SK-N-SH (cell line): ENCODE measurements around the gene DCP1B. TPM values are rescaled to one million over a fixed set of nuclear protein-coding genes. Genes with fewer than 3 reads are reported as not detected.
A peak's percentile ranks its signal among the peaks of the same experiment; 100 is the strongest.

Experiments used
- CTCF ChIA-PET: fragments of 300-600, 350-600 bp; formaldehyde crosslinking; extraction: SDS; loops from one replicate; lab custom pipeline; 2021; lab: Yijun Ruan, JAX
- POLR2A ChIA-PET: fragments of 350-600 bp; sonication (Branson Sonifier 250); formaldehyde crosslinking; extraction: SDS; loops from one replicate; lab custom pipeline; 2020; ENCODE audit warnings: antibody characterized with exemption, inconsistent platforms; lab: Yijun Ruan, JAX
- DNase-seq: peaks from one replicate; pipeline ENCODE4 v3.0.0; 2012
- H2AFZ ChIP-seq: fragments of 200-600 bp; sonication (generic); 2 replicates; pipeline ENCODE4 v1.8.1; 2016; ENCODE audit warnings: antibody characterized with exemption, mild to moderate bottlenecking, low read depth
- H3F3A ChIP-seq: fragments of 200-600 bp; sonication (generic); replicated peaks from 2 replicates; pipeline ENCODE3; 2016; ENCODE audit warnings: antibody characterized with exemption, mild to moderate bottlenecking; ENCODE audit not compliant: insufficient read depth
- H3K27ac ChIP-seq, 2 experiments: fragments of 200-500 bp in 1 of 2; fragments of 200-600 bp in 1 of 2; sonication (Bioruptor generic) in 1 of 2; sonication (generic), shearing (Covaris generic) in 1 of 2; 2 replicates each; pipeline versions ENCODE4 v1.5.1 to v1.6.1; 2014 to 2016; ENCODE audit warnings: low read depth in 2 of 2, inconsistent platforms in 1 of 2, low read length in 1 of 2, mild to moderate bottlenecking in 1 of 2, mixed read lengths in 1 of 2
- H3K27me3 ChIP-seq: fragments of 200-600 bp; sonication (generic), shearing (Covaris generic); 2 replicates; pipeline ENCODE4 v1.6.1; 2016; ENCODE audit warnings: mixed run types; ENCODE audit not compliant: insufficient read depth
- H3K36me3 ChIP-seq, 2 experiments: fragments of 200-500 bp in 1 of 2; fragments of 200-600 bp in 1 of 2; sonication (Bioruptor generic) in 1 of 2; sonication (generic) in 1 of 2; replicated peaks in 1 of 2; 2 replicates each; pipeline versions ENCODE3 to v1.5.1; 2014 to 2016; ENCODE audit warnings: low read length in 1 of 2, mild to moderate bottlenecking in 1 of 2; ENCODE audit not compliant: insufficient read depth in 2 of 2, control insufficient read depth in 1 of 2
- H3K4me1 ChIP-seq, 2 experiments: fragments of 200-500 bp in 1 of 2; fragments of 200-600 bp in 1 of 2; sonication (Bioruptor generic) in 1 of 2; sonication (generic), shearing (Covaris generic) in 1 of 2; 2 replicates each; pipeline versions ENCODE4 v1.5.1 to v1.6.1; 2014 to 2016; ENCODE audit warnings: low read depth in 1 of 2, low read length in 1 of 2, mixed run types in 1 of 2; ENCODE audit not compliant: insufficient read depth in 2 of 2, control insufficient read depth in 1 of 2
- H3K4me2 ChIP-seq: fragments of 200-600 bp; sonication (generic), shearing (Covaris generic); 2 replicates; pipeline ENCODE4 v1.6.1; 2017; ENCODE audit warnings: mixed run types
- H3K4me3 ChIP-seq, 2 experiments: fragments of 200-500 bp in 1 of 2; fragments of 200-600 bp in 1 of 2; sonication (Bioruptor generic) in 1 of 2; sonication (generic), shearing (Covaris generic) in 1 of 2; 2 replicates each; pipeline versions ENCODE4 v1.5.1 to v1.8.1; 2014 to 2016; ENCODE audit warnings: low read depth in 2 of 2, inconsistent platforms in 1 of 2, low read length in 1 of 2, mild to moderate bottlenecking in 1 of 2, mixed read lengths in 1 of 2, moderate library complexity in 1 of 2
- H3K79me2 ChIP-seq: fragments of 200-600 bp; sonication (generic); 2 replicates; pipeline ENCODE4 v1.8.1; 2017; ENCODE audit warnings: mild to moderate bottlenecking; ENCODE audit not compliant: insufficient read depth
- H3K9ac ChIP-seq: fragments of 200-600 bp; sonication (generic); 2 replicates; pipeline ENCODE4 v1.6.1; 2017; ENCODE audit warnings: mixed run types
- H3K9me2 ChIP-seq: fragments of 200-600 bp; sonication (generic); 2 replicates; pipeline ENCODE4 v1.6.1; 2017; ENCODE audit warnings: mixed run types
- H3K9me3 ChIP-seq: fragments of 200-600 bp; sonication (generic); 2 replicates; pipeline ENCODE4 v1.6.1; 2017; ENCODE audit warnings: mixed run types, mild to moderate bottlenecking, moderate library complexity
- H4K20me1 ChIP-seq: fragments of 200-600 bp; sonication (generic); 2 replicates; pipeline ENCODE4 v1.6.1; 2017; ENCODE audit warnings: mild to moderate bottlenecking, mixed run types; ENCODE audit not compliant: insufficient read depth
- CHD2 ChIP-seq: fragments of 150-350 bp; IDR thresholded peaks from 2 replicates; pipeline ENCODE4 v1.6.1; 2018; ENCODE audit warnings: low read length; ENCODE audit not compliant: partially characterized antibody
- CTCF ChIP-seq: fragments of 200-600 bp; sonication (generic); IDR thresholded peaks from 2 replicates; pipeline ENCODE4 v1.6.1; 2017; ENCODE audit warnings: antibody characterized with exemption, mild to moderate bottlenecking, moderate library complexity
- FOSL2 ChIP-seq: IDR thresholded peaks from 2 replicates; pipeline ENCODE4 v1.4.0; 2012; ENCODE audit warnings: low read depth, mild to moderate bottlenecking, moderate library complexity, borderline replicate concordance
- IRF3 ChIP-seq: fragments of 150-350 bp; IDR thresholded peaks from 2 replicates; pipeline ENCODE4 v1.6.1; 2016; ENCODE audit warnings: mild to moderate bottlenecking, low read depth, low read length
- MAX ChIP-seq: IDR thresholded peaks from 2 replicates; pipeline ENCODE4 v1.4.0; 2012; ENCODE audit warnings: low read depth
- MEF2A ChIP-seq: IDR thresholded peaks from 2 replicates; pipeline ENCODE4 v1.4.0; 2012; ENCODE audit warnings: low read depth, borderline replicate concordance
- NFIC ChIP-seq: IDR thresholded peaks from 2 replicates; pipeline ENCODE4 v1.4.0; 2012; ENCODE audit warnings: borderline replicate concordance
- RAD21 ChIP-seq: IDR thresholded peaks from 2 replicates; pipeline ENCODE4 v1.6.1; 2012; ENCODE audit warnings: mild to moderate bottlenecking, low read length
- RCOR1 ChIP-seq: fragments of 150-350 bp; IDR thresholded peaks from 2 replicates; pipeline ENCODE4 v1.6.1; 2017; ENCODE audit warnings: antibody characterized with exemption, low read length
- RFX5 ChIP-seq: IDR thresholded peaks from 2 replicates; pipeline ENCODE4 v1.6.1; 2012; ENCODE audit warnings: mild to moderate bottlenecking, improper control_type of control experiment, low read length
- TAF1 ChIP-seq: IDR thresholded peaks from 2 replicates; pipeline ENCODE4 v1.6.1; 2012; ENCODE audit warnings: low read depth, mild to moderate bottlenecking, low read length, moderate library complexity, borderline replicate concordance
- TCF12 ChIP-seq: IDR thresholded peaks from 2 replicates; pipeline ENCODE4 v1.4.0; 2012
- TEAD4 ChIP-seq: IDR thresholded peaks from 2 replicates; pipeline ENCODE4 v1.4.0; 2012; ENCODE audit warnings: mild to moderate bottlenecking, borderline replicate concordance; ENCODE audit not compliant: insufficient read depth
- USF1 ChIP-seq: IDR thresholded peaks from 2 replicates; pipeline ENCODE4 v1.4.0; 2012; ENCODE audit warnings: low read depth, borderline replicate concordance
- WGBS: methylation state at CpG from one replicate; pipeline ENCODE4 v1.1.6; 2017; ENCODE audit warnings: low lambda C conversion rate; 5-methylcytosine and 5-hydroxymethylcytosine counted together
- polyA plus RNA-seq, 3 experiments: library from polyadenylated mRNA; depleted of rRNA; stranded (reverse); fragments of >200 nt; gene quantifications; 2 replicates each; pipeline ENCODE4 v1.2.3, GENCODE V29; 2012

Gene DCP1B
- polyA plus RNA-seq, 1 of the 3 experiments (the other 2 are of a cell fraction) = 18.8 TPM

- no peak for TF ChIP-seq CTCF
- no peak for TF ChIP-seq NFIC
- TF ChIP-seq RCOR1 = no peak
- no peak for TF ChIP-seq MEF2A
- no peak for TF ChIP-seq RAD21
- TF ChIP-seq TCF12 = no peak
These were observed 90.7 kb downstream of the DCP1B start (continued) for GRCh38 chr12:1913377-1914113.

GRCh38 chr12:1912580-1913376 lies 91.5 kb downstream of the DCP1B start:
- Histone ChIP-seq H3K4me3 (no peak overlapping the region), H3K9me2 (no peaks in the 10 kb centered on the region), H3K9me3 (no peaks in the 10 kb centered on the region), H3K36me3 (no peaks in the 10 kb centered on the region), H4K20me1 (no peaks in the 10 kb centered on the region), H3K4me1 (peaks cover 0 to 12% of the 10 kb centered on the region in 2 experiments; a peak in 1 of 4 replicates), H3K4me2 (no peak overlapping the region)
- 60% methylated on average over 14 of the region's 18 CpGs for WGBS
- DNase-seq = peak; percentile 21
- POLR2A ChIA-PET = no interaction called here
- TF ChIP-seq TEAD4 (no peak), TAF1 (no peak), MEF2A (no peak), CHD2 (no peak), TCF12 (no peak), MAX (no peak), FOSL2 (no peak), USF1 (no peak), CTCF (no peak), IRF3 (no peak), RFX5 (no peak)
- TF ChIP-seq, all 33 proteins: peak for 0
- H3K9ac ChIP-seq = no peak overlapping the region
- H3K27me3 ChIP-seq = no peaks in the 10 kb centered on the region
- no peak overlapping the region for H3K27ac ChIP-seq
- no peaks in the 10 kb centered on the region for H3F3A ChIP-seq
- CTCF ChIA-PET = interaction anchor here (1.7 to 3.2 kb wide), 2 partner anchors 27 to 117 kb away, joined by 5 to 11 read pairs; no protein-coding TSS in a partner anchor
- H3K79me2 ChIP-seq = no peaks in the 10 kb centered on the region
- H2AFZ ChIP-seq = no peak overlapping the region
